GM12892 (cell line): Measurements from ENCODE around the gene IL17C.
A peak's percentile ranks its signal among the peaks of the same experiment; 100 is the strongest.

Experiments
- DNase-seq: peaks from one replicate; pipeline ENCODE4 v3.0.0; 2011; ENCODE audit not compliant: insufficient read length
- FAIRE-seq: peaks from 2 replicates; lab custom pipeline; 2011; peaks lifted over from hg19 to GRCh38; lab: Jason Lieb, UNC
- POLR2A ChIP-seq: IDR thresholded peaks from 2 replicates; pipeline ENCODE4 v1.6.1; 2011; ENCODE audit warnings: low read depth, low read length, control low read depth
- POLR2AphosphoS5 ChIP-seq: IDR thresholded peaks from 2 replicates; pipeline ENCODE4 v1.6.1; 2011; ENCODE audit warnings: low read depth, low read length, control low read depth
- TAF1 ChIP-seq: IDR thresholded peaks from 2 replicates; pipeline ENCODE4 v1.6.1; 2011; ENCODE audit warnings: low read depth, mild to moderate bottlenecking, control low read depth, low read length, borderline replicate concordance

The IL17C gene

GRCh38 chr16:88686439-88687253, 48.3 kb downstream of the IL17C start, which contains the start of gene SNAI3:
SNAI3 (minus strand) TSS chr16:88686507; CDS start chr16:88686406, 101 bp downstream.
- DNase-seq, result peak; percentile 94
- TF ChIP-seq POLR2A (0 out of 2 replicates have a peak, but pooled peaks have one; percentile 32), TAF1 (no peak), POLR2AphosphoS5 (no peak)
- peak; percentile 95 for FAIRE-seq

- DNase-seq (no peak), FAIRE-seq (no peak)
- no peak for TF ChIP-seq POLR2A
- no peak for TF ChIP-seq POLR2AphosphoS5
- no peak for TF ChIP-seq TAF1
Measured at GRCh38 chr16:88687254-88687576, 48.8 kb downstream of the IL17C start.

DNA sequence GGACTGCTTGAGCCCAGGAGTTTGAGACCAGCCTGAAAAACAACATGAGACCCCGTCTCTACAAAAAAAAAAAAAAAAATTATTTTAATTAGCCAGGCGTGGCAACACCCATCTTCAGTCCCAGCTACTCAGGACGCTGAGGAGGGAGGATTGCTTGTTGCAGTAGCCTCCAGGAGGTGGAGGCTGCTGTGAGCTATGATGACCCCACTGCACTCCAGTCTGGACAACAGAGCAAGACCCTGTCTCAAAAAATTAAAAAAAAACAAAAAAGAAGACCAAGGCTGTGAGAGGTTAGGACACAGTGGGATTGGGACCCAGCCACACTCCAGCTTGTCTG, 49.3 kb downstream of the IL17C start:
- FAIRE-seq (no peak), DNase-seq (no peak)
- TF ChIP-seq POLR2AphosphoS5 (no peak), TAF1 (no peak), POLR2A (no peak)

- no peak for DNase-seq
Measured at GRCh38 chr16:88688013-88688778, 49.8 kb downstream of the IL17C start.

More at GRCh38 chr16:88688013-88688778, 49.8 kb downstream of the IL17C start:
- no peak for FAIRE-seq
- TF ChIP-seq POLR2AphosphoS5, result no peak
- TF ChIP-seq TAF1, result no peak
